ENCODE data around the gene PRSS12. TPM values are rescaled to one million over a fixed set of nuclear protein-coding genes. Genes with fewer than 3 reads are reported as not detected.

Gene PRSS12
- polyA plus RNA-seq, 1 of the 3 experiments (the other 2 are of a cell fraction) = 137 TPM

DNA sequence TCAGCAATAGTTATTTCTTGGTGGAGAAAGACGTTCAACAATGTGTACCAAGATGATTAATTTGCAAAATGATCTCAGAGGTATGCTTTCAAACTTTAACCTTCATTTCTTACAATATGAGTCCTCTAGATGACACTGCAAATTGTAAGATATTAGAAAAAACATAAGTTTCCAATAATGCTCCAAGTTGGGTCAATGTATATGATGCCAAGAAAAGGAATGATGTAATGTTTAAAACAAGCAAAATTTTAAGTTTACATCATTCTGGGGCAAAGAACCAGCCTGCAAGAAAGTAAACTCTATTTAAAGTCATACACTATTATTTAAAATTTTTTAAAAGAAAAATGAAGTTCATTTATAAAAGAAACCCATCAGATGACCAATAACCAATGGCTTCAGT is 56.1 kb downstream of the PRSS12 start:
- DNase-seq = no peak
- no peaks in the 10 kb centered on the region for H3K9me3 ChIP-seq
- 74% methylated on average over 1 of the region's 1 CpG for WGBS (ENCODE audit: low lambda C conversion rate)
- no peak overlapping the region for H2AFZ ChIP-seq (ENCODE audit: low read depth)
- peaks cover 0 to under 1% of the 10 kb centered on the region in 2 experiments; a peak in 1 of 4 replicates for H3K4me1 ChIP-seq (ENCODE audit: control insufficient read depth in 1 of 2, insufficient read depth in 2 of 2, low read depth in 1 of 2, low read length in 1 of 2)
- H4K20me1 ChIP-seq (ENCODE audit: insufficient read depth) = no peaks in the 10 kb centered on the region
- TF ChIP-seq FOXJ3 (CRISPR knock-in tag; IDR thresholded peaks at IDR 0.05) = no peak
- TF ChIP-seq FOSL2 (IDR thresholded peaks at IDR 0.05; ENCODE audit: borderline replicate concordance, low read depth) = no peak
- TF ChIP-seq, protein P1, sequence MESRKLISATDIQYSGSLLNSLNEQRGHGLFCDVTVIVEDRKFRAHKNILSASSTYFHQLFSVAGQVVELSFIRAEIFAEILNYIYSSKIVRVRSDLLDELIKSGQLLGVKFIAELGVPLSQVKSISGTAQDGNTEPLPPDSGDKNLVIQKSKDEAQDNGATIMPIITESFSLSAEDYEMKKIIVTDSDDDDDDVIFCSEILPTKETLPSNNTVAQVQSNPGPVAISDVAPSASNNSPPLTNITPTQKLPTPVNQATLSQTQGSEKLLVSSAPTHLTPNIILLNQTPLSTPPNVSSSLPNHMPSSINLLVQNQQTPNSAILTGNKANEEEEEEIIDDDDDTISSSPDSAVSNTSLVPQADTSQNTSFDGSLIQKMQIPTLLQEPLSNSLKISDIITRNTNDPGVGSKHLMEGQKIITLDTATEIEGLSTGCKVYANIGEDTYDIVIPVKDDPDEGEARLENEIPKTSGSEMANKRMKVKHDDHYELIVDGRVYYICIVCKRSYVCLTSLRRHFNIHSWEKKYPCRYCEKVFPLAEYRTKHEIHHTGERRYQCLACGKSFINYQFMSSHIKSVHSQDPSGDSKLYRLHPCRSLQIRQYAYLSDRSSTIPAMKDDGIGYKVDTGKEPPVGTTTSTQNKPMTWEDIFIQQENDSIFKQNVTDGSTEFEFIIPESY (IDR thresholded peaks at IDR 0.05; ENCODE audit: borderline replicate concordance, low read depth) = no peak
- no peak for TF ChIP-seq TCF12 (IDR thresholded peaks at IDR 0.05)
- TF ChIP-seq POLR2AphosphoS5 (IDR thresholded peaks at IDR 0.05; ENCODE audit: low read depth, low read length) = no peak
- no peaks in the 10 kb centered on the region for H3K79me2 ChIP-seq (ENCODE audit: insufficient read depth)
- H3K27me3 ChIP-seq (ENCODE audit: insufficient read depth) = no peaks in the 10 kb centered on the region
- no peak overlapping the region for H3K9ac ChIP-seq
- H3K4me3 ChIP-seq (ENCODE audit: low read depth in 2 of 2, low read length in 1 of 2) = no peak overlapping the region
- peaks cover 22 to 39% of the 10 kb centered on the region in 2 experiments for H3K36me3 ChIP-seq (replicated peaks in 1 of 2; ENCODE audit: control insufficient read depth in 1 of 2, insufficient read depth in 2 of 2, low read length in 1 of 2)
- no peaks in the 10 kb centered on the region; the same call in 1 of the 2 replicates for H3K9me2 ChIP-seq
- ChIA-PET CTCF (interaction anchor here (1.1 to 1.7 kb wide), 2 partner anchors 12 to 56 kb away, joined by 4 to 6 read pairs; partner anchors contain the start of gene PRSS12), POLR2A (no interaction called here)
- no peak overlapping the region for H3K27ac ChIP-seq (ENCODE audit: low read depth in 2 of 2, low read length in 1 of 2)
- H3K4me2 ChIP-seq = no peak overlapping the region
- H3F3A ChIP-seq (replicated peaks; ENCODE audit: insufficient read depth) = peaks cover 4% of the 10 kb centered on the region

DNA sequence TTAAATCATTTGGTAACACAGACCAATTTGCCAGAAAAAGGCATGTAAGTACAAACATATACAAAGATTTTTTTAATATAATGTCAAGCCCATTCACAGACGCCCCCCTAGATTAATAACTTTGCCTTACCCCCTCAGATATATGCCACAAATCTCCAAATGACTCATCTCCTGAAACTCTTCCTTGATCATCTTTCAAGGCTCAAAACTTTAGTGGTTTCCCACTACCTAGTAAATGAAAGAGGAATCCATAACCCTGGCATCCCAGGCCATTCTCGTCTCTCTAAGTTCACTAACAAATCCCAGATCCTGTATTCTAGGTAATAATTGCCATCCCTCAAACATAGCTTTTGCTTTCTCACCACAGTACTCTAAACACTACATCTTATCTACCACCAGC is 61.9 kb downstream of the PRSS12 start:
- POLR2A ChIA-PET = no interaction called here
- WGBS (ENCODE audit: low lambda C conversion rate) = 10% methylated on average over 2 of the region's 2 CpGs
- no peaks in the 10 kb centered on the region for H3K9me3 ChIP-seq
- no peaks in the 10 kb centered on the region; the same call in 1 of the 2 replicates for H3K9me2 ChIP-seq
- no peaks in the 10 kb centered on the region; the same call in 1 of the 2 replicates for H3K79me2 ChIP-seq (ENCODE audit: insufficient read depth)
- no peak for DNase-seq
- H4K20me1 ChIP-seq (ENCODE audit: insufficient read depth) = no peaks in the 10 kb centered on the region
- H3K4me3 ChIP-seq (ENCODE audit: low read depth in 2 of 2, low read length in 1 of 2) = no peak overlapping the region
- H3K36me3 ChIP-seq (replicated peaks in 1 of 2; ENCODE audit: control insufficient read depth in 1 of 2, insufficient read depth in 2 of 2, low read length in 1 of 2) = peaks cover 14 to 21% of the 10 kb centered on the region in 2 experiments
- peak overlapping the region; percentile 73 to 87; a peak in 3 of 4 replicates for H3K27ac ChIP-seq (ENCODE audit: low read depth in 2 of 2, low read length in 1 of 2)
- peak overlapping the region; percentile 23; the same call in 1 of the 2 replicates for H3K9ac ChIP-seq
- no peaks in the 10 kb centered on the region for H3K27me3 ChIP-seq (ENCODE audit: insufficient read depth)
- CTCF ChIA-PET = interaction anchor here (0.8 to 1.3 kb wide), 2 partner anchors 10 to 62 kb away, joined by 3 read pairs; partner anchors contain the start of gene PRSS12
- peaks cover 45% of the 10 kb centered on the region for H3F3A ChIP-seq (replicated peaks; ENCODE audit: insufficient read depth)
- H2AFZ ChIP-seq (ENCODE audit: low read depth) = 0 out of 2 replicates have a peak overlapping the region, but pooled peaks have one; percentile 7
- 0 out of 2 replicates have a peak overlapping the region, but pooled peaks have one; percentile 14 for H3K4me2 ChIP-seq
- H3K4me1 ChIP-seq (ENCODE audit: control insufficient read depth in 1 of 2, insufficient read depth in 2 of 2, low read depth in 1 of 2, low read length in 1 of 2) = peaks cover 0 to 38% of the 10 kb centered on the region in 2 experiments; a peak in 3 of 4 replicates
- no peak for TF ChIP-seq ELF1 (IDR thresholded peaks at IDR 0.05)
- no peak for TF ChIP-seq NRF1 (IDR thresholded peaks at IDR 0.05; ENCODE audit: low read depth, low read length)
- no peak for TF ChIP-seq EZH2phosphoT487 (IDR thresholded peaks at IDR 0.05; ENCODE audit: borderline replicate concordance, low read depth)
- TF ChIP-seq, protein P1 (IDR thresholded peaks at IDR 0.05; ENCODE audit: borderline replicate concordance, low read depth) = no peak
- TF ChIP-seq JUND (IDR thresholded peaks at IDR 0.05) = peak; percentile 77
- no peak for TF ChIP-seq YY1 (IDR thresholded peaks at IDR 0.05; ENCODE audit: low read depth)
- no peak for TF ChIP-seq MEF2A (IDR thresholded peaks at IDR 0.05; ENCODE audit: borderline replicate concordance, low read depth)
- TF ChIP-seq POLR2AphosphoS5 (IDR thresholded peaks at IDR 0.05; ENCODE audit: low read depth, low read length) = peak; percentile 51; the same call in 1 of the 2 replicates
- TF ChIP-seq RCOR1 (IDR thresholded peaks at IDR 0.05; ENCODE audit: low read length) = no peak
- TF ChIP-seq TEAD4 (IDR thresholded peaks at IDR 0.05; ENCODE audit: borderline replicate concordance, insufficient read depth) = peak; percentile 64
- TF ChIP-seq, protein P2, sequence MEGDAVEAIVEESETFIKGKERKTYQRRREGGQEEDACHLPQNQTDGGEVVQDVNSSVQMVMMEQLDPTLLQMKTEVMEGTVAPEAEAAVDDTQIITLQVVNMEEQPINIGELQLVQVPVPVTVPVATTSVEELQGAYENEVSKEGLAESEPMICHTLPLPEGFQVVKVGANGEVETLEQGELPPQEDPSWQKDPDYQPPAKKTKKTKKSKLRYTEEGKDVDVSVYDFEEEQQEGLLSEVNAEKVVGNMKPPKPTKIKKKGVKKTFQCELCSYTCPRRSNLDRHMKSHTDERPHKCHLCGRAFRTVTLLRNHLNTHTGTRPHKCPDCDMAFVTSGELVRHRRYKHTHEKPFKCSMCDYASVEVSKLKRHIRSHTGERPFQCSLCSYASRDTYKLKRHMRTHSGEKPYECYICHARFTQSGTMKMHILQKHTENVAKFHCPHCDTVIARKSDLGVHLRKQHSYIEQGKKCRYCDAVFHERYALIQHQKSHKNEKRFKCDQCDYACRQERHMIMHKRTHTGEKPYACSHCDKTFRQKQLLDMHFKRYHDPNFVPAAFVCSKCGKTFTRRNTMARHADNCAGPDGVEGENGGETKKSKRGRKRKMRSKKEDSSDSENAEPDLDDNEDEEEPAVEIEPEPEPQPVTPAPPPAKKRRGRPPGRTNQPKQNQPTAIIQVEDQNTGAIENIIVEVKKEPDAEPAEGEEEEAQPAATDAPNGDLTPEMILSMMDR (IDR thresholded peaks at IDR 0.05) = no peak
- TF ChIP-seq, protein P3, sequence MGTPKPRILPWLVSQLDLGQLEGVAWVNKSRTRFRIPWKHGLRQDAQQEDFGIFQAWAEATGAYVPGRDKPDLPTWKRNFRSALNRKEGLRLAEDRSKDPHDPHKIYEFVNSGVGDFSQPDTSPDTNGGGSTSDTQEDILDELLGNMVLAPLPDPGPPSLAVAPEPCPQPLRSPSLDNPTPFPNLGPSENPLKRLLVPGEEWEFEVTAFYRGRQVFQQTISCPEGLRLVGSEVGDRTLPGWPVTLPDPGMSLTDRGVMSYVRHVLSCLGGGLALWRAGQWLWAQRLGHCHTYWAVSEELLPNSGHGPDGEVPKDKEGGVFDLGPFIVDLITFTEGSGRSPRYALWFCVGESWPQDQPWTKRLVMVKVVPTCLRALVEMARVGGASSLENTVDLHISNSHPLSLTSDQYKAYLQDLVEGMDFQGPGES (IDR thresholded peaks at IDR 0.05; ENCODE audit: low read depth, low read length) = no peak
- TF ChIP-seq, protein P4, sequence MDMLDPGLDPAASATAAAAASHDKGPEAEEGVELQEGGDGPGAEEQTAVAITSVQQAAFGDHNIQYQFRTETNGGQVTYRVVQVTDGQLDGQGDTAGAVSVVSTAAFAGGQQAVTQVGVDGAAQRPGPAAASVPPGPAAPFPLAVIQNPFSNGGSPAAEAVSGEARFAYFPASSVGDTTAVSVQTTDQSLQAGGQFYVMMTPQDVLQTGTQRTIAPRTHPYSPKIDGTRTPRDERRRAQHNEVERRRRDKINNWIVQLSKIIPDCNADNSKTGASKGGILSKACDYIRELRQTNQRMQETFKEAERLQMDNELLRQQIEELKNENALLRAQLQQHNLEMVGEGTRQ (IDR thresholded peaks at IDR 0.05; ENCODE audit: borderline replicate concordance, low read depth, low read length) = no peak
- TF ChIP-seq EP300 (IDR thresholded peaks at IDR 0.05; ENCODE audit: borderline replicate concordance in 1 of 2, low read depth in 1 of 2, low read length in 1 of 2) = peak in 1 of 2 experiments; percentile 54; a peak in 1 of 4 replicates
- peak; percentile 65; the same call in 1 of the 2 replicates for TF ChIP-seq FOSL2 (IDR thresholded peaks at IDR 0.05; ENCODE audit: borderline replicate concordance, low read depth)
- TF ChIP-seq SMC3 (IDR thresholded peaks at IDR 0.05; ENCODE audit: low read depth, low read length) = no peak
